Hematopoietic multipotent progenitor cell treated with erythropoietin and hydrocortisone succinate and interleukin-3 and kit ligand, for 4 days (in vitro differentiated cells): ENCODE results near the gene INVS.
"Not testable (repeated sequence)": the region's sequence is repeated elsewhere in the genome, so short reads cannot be mapped to it uniquely, and the experiment has no call there.

Experiments
- DNase-seq: peaks from one replicate; pipeline ENCODE4 v3.0.0-alpha.2; 2015

The INVS gene

GRCh38 chr9:100125236-100125635 lies 26.2 kb downstream of the INVS start:
- DNase-seq: no peak

GRCh38 chr9:100125910-100126309 lies 26.9 kb downstream of the INVS start:
- no peak for DNase-seq

- DNase-seq: peak; percentile 60
Observed at GRCh38 chr9:100126423-100126822, 27.4 kb downstream of the INVS start.

GRCh38 chr9:100129772-100130171 lies 30.7 kb downstream of the INVS start:
- DNase-seq: no peak

DNA sequence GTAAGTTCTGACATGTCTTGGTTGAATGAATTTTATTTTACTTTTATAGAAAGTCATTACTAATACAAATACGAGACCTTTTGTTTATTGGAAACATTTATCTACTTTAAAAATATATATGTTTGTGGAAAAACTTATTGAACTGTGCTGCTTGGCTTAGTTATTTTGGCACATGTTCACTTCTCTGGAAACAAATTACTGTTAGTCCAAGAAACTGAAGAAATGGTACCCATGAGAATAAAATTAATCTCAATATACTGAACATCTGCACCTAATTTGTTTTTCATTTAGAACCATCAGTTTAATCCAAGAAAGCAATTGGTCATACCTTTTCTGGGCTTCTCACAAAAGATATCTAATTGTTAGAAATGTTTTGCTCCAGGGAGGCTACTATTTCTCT lies 32.2 kb downstream of the INVS start:
- DNase-seq: no peak

DNA sequence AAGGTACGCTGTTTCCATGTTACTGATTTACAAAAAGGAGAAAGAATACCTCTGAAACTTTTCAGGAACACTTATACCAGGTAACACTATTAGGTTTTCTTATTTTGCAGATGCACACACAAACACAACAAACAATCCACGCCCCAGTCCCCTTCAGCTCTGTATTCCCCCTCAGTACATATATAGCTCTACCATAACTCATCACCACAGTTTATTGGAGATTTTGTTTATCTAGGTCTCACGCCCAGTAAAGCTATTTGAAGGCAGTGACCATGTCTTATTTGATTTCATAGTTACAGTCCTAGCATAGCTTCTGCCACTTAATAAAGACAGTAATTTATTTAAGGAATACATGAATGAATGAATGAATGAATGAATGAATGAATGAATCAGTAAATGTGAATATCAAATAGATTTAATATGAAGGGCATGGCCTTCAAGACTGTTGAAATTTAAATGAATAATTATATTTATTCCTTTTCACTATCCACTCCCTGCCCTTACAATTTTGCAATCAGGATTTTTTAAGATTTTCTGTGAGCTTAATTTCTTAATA lies 32.9 kb downstream of the INVS start:
- DNase-seq: no peak

GRCh38 chr9:100134731-100135130 lies 35.7 kb downstream of the INVS start:
- DNase-seq: no peak

DNA sequence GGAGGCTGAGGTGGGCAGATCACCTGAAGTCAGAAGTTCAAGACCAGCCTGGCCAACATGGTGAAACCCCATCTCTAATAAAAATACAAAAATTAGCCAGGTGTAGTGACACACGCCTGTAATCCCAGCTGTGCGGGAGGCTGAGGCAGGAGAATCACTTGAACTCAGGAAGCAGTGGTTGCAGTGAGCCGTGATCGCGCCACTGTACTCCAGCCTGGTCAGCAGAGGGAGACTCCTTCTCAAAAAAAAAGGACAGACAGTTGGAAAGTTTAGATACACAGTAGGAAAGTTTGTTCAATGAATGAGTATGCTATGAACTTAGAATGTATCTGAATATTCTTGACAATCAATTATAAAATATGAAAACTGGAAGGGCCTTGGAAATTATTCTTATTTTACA lies 37.8 kb downstream of the INVS start:
- peak; percentile 30 for DNase-seq

GRCh38 chr9:100140303-100140702 lies 41.3 kb downstream of the INVS start:
- DNase-seq: not testable (repeated sequence)

DNA sequence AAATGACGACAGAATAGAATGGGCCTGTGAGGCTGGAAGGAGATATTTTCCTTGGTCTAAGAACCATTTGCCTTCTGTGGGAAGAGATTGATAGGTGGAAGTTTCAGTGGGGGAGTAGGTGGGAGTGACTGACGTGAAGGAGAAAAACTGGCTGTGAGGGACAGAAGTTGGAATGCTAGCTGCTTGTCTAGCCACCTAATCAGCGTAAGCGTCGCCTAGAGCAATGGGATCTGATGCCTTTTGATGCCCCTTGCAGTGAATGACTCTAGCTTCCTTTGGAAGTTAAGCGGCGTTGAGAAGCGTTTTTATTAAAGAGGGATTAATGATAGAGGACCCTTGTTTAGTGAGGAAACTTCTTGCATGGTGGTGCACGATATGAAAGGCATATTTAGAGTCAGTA lies 42.8 kb downstream of the INVS start:
- not testable (repeated sequence) for DNase-seq

- peak; percentile 17 for DNase-seq
Observed at GRCh38 chr9:100145167-100145934, 46.3 kb downstream of the INVS start.

DNA sequence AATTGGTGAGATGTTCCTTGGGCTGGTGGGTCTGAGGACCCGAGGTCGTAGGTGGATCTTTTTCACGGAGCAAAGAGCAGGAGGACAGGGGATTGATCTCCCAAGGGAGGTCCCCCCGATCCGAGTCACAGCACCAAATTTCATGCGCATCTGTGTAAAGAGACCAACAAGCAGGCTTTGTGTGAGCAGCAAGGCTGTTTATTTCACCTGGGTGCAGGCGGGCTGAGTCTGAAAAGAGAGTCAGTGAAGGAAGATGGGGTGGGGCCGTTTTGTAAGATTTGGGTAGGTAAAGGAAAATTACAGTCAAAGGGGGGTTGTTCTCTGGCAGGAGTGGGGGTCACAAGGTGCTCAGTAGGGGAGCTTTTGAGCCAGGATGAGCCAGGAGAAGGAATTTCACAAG lies 46.9 kb downstream of the INVS start:
- not testable (repeated sequence) for DNase-seq

GRCh38 chr9:100150214-100150613 lies 51.2 kb downstream of the INVS start:
- DNase-seq: peak; percentile 4

DNA sequence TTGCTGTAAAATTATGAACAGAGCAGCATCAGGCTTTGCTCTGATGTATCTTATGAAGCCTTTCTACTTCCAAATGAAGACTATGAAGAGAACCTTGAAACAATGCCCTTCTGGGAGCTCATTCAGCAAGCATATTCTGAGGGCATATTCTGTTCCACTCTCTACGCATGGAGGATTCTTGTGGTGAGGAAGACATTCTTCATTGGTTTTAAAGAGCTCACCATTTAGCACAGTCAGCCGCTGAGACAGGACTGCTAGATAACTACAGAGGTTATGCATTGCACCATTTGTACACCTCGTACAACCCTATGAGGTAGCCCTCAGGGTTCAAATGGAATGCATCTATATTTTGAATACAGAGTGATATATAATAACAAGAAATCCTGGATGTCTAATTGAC lies 61.0 kb downstream of the INVS start:
- DNase-seq: no peak

DNA sequence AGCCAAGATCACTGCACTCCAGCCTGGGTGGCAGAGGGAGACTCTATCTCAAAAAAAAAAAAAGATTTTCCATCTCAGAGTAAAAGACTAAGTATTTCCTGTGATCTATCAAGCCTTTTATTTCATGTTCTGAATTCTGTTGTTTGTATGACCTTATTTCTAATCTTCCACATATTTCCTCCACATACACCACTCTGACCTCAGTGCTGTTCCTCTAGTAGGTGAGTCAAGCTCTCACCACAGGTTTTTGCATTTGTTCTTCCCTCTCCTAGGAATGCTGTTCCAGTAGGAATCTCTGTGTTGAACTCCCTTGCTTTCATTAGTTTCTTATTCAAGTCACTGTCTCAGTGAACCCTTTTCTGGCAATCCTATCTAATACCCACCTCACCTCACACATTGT lies 68.1 kb downstream of the INVS start:
- no peak for DNase-seq

DNA sequence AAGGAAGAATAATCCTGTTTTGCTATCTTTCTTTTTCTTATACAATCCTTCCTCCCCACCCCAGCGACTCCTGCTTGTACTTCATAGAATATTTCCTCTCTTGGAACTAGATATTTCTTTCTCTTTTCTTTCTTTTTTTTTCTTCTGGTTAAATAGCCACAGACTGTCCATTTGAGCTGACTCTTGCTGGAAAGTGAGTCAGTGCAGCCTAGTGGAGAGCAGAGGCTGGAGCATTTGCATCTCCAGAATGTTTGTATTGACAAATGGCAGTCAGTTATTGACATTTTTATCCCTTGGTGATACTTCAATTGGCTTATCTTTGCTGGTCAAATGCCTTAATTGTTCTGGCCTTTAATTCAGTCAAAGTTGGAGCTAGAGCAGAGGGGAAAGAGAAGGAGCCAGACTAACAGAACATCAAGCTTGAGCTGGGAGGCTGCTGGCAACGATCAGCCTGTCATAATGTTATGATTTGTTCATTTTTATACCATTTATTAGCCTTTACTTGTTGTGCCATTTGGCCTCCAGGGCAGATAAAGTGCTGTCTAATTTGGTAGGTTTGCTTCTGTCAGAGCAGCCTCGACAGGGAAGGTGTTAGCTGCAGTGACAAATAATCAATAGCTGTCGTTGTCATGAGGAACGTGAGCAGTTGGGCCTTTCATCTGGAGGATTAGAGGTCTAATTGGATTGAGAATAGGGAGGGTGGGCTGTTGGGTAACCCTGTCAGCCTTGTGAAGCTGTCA lies 69.0 kb downstream of the INVS start:
- DNase-seq: no peak

DNA sequence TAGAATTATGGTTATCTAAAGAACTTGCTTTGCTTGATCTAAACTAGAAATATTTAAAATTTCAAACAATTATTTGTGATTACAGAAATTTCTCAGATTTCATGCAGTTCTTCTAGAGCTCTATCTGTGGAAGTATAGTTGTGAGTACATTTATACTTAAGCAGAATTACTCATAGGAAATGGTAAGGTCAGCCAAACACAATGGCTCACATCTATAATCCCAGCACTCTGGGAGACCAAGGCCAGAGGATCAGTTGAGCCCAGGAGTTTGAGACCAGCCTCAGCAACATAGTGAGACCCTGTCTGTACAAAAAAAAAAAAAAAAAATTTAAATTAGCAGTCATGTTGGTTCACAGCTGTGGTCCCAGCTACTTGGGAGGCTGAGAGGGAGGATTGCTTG lies 71.0 kb downstream of the INVS start:
- DNase-seq: no peak

- no peak for DNase-seq
Observed at GRCh38 chr9:100170556-100170955, 71.5 kb downstream of the INVS start.

DNA sequence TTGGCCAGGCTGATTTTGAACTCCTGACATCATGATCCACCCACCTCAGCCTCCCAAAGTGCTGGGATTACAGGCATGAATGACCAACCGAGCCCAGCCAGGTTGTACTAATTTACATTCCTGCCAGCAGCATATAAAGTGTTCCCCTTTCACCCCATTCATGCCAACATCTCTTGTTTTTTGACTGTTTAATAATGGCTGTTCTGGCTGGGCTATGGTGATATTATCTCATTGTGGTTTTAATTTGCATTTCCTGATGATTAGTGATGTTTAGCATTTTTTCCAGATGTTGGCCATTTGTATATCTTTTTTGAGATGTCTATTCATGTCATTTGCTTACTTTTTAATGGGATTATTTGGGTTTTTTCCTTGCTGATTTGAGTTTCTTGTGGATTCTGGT lies 87.3 kb downstream of the INVS start:
- peak; percentile 18 for DNase-seq

- no peak for DNase-seq
Observed at GRCh38 chr9:100190339-100190738, 91.3 kb downstream of the INVS start.

- DNase-seq: no peak
Observed at GRCh38 chr9:100191264-100191663, 92.2 kb downstream of the INVS start.

DNA sequence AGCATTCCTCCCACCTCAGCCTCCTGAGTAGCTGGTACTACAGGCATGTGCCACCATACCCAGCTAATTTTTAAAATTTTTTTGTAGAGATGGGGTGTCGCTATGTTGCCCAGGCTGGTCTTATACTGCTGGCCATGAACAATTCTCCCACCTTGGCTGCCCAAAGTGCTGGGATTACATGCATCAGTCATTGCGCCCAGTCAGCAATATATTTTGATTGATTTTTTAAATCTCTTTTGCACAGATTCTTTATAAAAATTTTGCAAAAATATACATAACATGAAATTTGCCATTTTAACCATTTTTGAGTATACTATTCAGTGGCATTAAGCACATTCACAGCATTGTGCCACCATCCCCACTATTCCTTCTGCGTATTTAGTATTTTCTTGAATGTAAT lies 94.0 kb downstream of the INVS start:
- no peak for DNase-seq

DNA sequence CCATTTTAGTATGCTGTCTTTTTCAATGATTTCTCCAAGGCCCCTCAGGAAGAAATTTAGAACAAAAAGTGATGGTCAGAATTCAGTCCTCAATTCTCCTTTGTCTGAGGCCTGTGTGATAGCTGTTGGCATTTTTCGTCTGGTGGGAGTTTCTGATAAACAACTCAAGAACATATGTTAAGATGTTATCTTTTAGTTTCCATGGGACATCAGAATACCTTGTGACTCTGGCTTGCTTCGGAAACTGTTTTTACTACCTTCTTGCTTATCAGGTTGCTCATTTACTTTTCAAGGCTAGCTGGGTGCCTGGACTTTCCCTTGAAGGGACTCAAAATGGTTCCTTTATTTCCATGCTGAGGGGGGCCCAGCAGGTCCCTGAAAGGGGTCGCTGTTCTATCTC lies 97.2 kb downstream of the INVS start:
- DNase-seq: peak; percentile 10

GRCh38 chr9:100196828-100197227 lies 97.8 kb downstream of the INVS start:
- DNase-seq: no peak
